Measurements from ENCODE around the gene ZCCHC18.

The ZCCHC18 gene

DNA sequence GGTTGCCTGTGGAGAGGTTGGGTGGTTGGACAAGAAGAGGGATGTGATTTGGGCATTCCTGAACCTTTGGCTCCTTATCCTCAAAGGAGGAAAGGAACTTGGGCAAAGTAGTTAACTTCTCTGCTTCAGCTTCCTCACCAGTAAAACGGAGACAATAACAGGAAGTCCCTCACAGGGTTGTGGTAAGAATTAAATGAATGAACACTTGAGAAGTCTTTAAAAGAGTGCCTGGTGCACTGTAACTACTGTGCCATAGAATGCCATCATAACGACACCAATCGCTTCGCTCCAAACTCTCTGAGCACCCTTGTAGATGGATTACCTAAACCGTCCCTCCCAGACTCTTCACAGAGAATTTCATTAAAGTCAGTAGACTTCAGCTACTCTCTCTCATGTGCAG is 10.5 kb downstream of the ZCCHC18 start:
- TF ChIP-seq, protein P1, sequence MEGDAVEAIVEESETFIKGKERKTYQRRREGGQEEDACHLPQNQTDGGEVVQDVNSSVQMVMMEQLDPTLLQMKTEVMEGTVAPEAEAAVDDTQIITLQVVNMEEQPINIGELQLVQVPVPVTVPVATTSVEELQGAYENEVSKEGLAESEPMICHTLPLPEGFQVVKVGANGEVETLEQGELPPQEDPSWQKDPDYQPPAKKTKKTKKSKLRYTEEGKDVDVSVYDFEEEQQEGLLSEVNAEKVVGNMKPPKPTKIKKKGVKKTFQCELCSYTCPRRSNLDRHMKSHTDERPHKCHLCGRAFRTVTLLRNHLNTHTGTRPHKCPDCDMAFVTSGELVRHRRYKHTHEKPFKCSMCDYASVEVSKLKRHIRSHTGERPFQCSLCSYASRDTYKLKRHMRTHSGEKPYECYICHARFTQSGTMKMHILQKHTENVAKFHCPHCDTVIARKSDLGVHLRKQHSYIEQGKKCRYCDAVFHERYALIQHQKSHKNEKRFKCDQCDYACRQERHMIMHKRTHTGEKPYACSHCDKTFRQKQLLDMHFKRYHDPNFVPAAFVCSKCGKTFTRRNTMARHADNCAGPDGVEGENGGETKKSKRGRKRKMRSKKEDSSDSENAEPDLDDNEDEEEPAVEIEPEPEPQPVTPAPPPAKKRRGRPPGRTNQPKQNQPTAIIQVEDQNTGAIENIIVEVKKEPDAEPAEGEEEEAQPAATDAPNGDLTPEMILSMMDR (IDR thresholded peaks at IDR 0.05): no peak

DNA sequence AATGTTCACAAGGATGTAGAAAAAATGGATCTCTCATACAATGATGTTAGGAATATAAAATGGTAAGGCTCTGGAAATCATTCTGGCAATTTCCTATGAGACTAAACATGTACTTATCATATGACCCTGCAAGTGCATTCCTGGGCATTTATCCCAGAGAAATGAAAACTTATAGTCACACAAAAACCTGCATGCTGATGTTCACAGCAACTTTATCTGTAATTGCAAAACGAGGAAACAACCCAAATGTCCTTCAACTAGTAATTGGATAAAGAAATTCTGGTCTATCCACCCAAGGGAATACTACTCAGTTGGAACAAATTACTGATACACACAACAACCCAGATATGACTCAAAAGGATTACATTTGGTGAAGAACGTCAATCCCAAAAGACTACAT is 14.5 kb downstream of the ZCCHC18 start:
- TF ChIP-seq, protein P1 (IDR thresholded peaks at IDR 0.05): no peak

DNA sequence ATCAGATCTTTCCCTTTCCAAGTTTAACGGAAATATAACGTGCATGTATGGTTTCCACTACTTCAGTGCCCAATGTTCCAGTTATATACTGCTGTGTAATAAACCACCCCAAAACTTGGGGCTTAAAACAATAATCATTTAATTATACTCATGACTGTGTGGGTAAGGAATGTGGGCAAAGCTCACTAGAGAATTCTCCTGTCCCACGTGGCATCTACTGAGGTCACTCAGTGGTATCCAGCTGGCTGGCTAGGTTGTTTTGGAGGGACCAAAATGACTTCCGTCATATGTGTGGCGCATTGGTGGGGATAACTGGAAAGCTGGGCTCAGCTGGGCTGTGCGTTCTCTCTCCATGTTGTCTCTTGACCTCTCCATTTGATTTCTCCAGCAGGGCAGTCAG is 18.5 kb downstream of the ZCCHC18 start:
- TF ChIP-seq, protein P1 (IDR thresholded peaks at IDR 0.05): no peak

DNA sequence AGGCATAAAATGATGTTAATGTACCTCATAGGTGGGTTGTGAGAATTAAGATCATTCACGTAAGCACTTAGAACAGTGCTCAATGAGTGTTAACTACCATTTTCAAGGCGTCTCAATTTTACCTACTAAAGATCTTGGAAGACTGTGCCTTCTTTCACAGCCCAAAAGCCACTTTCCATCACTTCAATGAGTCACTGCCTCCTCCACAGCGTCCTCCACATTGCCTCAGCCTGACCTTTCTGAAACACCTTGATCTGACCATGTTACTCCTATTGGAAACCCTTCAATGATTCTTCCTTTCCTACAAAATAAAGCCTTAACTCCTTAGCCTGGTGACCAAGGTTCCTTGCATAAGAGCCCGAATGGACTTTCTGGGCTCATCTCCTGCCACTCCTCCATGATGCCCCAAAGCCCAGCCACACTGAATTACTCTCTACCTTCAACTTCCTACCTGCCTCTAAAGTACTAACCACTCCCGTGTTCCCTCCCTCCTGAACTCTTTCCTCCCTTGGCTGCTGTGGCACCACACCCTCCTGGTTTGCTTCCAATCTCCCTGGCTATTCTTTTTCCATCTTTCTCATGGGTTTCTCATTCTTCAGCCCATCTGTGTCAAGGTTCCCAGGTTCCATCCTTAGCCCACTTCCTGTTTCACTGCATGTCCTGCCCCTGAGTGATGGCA is 22.4 kb downstream of the ZCCHC18 start:
- TF ChIP-seq, protein P1 (IDR thresholded peaks at IDR 0.05): no peak

DNA sequence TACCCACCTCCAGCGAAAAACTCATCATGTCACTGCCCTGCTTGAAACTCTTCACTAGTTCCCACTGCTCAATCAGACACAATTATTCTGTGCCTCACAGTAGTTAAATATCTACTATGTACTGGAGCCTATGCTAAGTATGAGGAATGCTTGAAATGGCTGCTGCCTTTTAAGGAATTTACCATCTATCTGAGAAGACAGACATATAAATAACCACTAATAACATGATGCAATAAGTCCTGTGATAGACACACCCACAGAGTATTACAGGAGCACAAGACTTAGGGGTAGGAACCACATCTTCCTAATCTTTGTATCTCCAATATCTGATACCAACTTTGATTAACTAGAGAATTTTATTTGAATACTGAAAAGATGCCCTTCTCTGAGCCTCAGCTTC is 23.4 kb downstream of the ZCCHC18 start:
- TF ChIP-seq, protein P1 (IDR thresholded peaks at IDR 0.05): no peak

DNA sequence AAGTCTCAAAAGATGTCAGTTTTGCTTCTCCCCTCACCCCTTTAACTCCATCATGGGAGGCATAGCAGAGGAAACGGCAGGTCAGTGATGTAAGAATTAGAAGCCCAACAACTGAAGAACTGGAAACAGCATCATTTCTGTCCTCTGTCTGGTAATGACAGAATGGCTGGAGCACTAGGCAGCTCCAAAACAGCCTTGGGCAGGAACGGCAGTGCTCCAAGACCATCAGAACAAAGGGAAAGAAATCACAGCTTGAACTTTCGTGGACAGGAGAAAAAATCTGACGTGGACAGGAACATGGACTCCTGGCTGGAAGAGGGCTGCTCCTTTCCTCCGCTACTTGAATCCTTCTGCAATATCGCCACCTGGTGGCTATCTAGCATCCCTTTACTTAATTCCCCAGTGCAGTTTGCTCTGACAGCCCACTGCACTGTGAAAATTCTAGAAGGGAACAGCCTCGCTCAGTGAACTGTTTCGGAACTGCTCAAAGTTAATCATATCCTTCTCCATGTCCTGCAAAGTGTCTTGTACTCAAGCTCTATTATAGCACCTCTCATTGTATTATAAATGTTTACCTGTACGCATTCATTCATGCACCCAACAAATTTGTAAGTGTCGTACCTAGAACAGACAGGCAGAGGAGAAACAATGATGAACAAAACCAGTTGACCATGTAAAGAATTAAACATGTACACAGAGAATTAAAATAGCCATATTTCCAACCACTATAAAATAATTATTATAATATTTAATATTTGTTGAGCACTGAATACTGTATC is 24.1 kb downstream of the ZCCHC18 start:
- TF ChIP-seq, protein P1 (IDR thresholded peaks at IDR 0.05): peak; percentile 58

DNA sequence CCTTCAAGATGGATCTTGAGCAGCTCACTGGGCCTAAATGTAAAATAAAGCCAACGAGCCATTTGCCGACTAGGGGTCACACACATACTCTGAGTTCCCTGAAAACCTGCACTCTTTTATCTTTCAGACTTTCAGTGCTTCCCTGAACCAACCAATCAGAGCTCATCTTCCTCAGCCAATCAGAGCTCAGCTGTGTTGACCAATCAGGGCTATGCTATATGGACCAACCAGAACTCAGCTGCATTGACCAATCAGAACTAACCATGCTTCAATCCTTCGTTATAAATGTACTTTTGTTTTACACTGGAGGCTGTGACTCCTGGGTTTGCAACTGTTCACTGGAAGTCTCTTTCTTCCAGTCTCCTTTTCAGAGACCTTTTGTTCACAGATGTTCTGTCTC is 25.2 kb downstream of the ZCCHC18 start:
- TF ChIP-seq, protein P1 (IDR thresholded peaks at IDR 0.05): no peak
